HepG2 (cell line): ENCODE results near the gene WDR82.

Experiments used
- CEBPB ChIP-seq: IDR thresholded peaks from 2 replicates; pipeline ENCODE4 v1.6.1; 2011; ENCODE audit warnings: low read depth, low read length, improper control_type of control experiment, borderline replicate concordance
- GATAD2A ChIP-seq: IDR thresholded peaks from 2 replicates; pipeline ENCODE4 v1.6.1; 2016
- RNF2 ChIP-seq: fragments of 450-650 bp; conservative IDR thresholded peaks from 2 replicates; pipeline ENCODE4 v1.6.1; 2016; ENCODE audit warnings: low read depth
- TF ChIP-seq, protein P1 (sequence below): sonication (generic); formaldehyde crosslinking; IDR thresholded peaks from 2 replicates; pipeline ENCODE4 v1.5.0; 2020; ENCODE audit warnings: mild to moderate bottlenecking, missing genetic modification reagents, borderline replicate concordance

GRCh38 chr3:52286777-52287110, 8.3 kb upstream of the WDR82 start:
- TF ChIP-seq CEBPB, result peak; percentile 76
- TF ChIP-seq, protein P1, sequence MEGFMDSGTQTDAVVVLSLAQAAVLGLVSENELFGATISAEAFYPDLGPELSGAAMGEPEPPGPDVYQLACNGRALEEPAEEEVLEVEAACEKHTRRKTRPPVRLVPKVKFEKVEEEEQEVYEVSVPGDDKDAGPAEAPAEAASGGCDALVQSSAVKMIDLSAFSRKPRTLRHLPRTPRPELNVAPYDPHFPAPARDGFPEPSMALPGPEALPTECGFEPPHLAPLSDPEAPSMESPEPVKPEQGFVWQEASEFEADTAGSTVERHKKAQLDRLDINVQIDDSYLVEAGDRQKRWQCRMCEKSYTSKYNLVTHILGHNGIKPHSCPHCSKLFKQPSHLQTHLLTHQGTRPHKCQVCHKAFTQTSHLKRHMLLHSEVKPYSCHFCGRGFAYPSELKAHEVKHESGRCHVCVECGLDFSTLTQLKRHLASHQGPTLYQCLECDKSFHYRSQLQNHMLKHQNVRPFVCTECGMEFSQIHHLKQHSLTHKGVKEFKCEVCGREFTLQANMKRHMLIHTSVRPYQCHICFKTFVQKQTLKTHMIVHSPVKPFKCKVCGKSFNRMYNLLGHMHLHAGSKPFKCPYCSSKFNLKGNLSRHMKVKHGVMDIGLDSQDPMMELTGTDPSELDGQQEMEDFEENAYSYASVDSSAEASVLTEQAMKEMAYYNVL (CRISPR knock-in tag), result no peak
- TF ChIP-seq RNF2, result no peak
- no peak for TF ChIP-seq GATAD2A
